HepG2 (cell line): ENCODE measurements around the gene CATSPERD. TPM values are rescaled to one million over a fixed set of nuclear protein-coding genes. Genes with fewer than 3 reads are reported as not detected.

Experiments used
- CBX1 ChIP-seq: IDR thresholded peaks from one replicate; pipeline ENCODE4 v1.6.1; 2016; ENCODE audit warnings: antibody characterized with exemption, low read depth
- GATAD2A ChIP-seq: IDR thresholded peaks from 2 replicates; pipeline ENCODE4 v1.6.1; 2016
- ISL2 ChIP-seq: sonication (generic); formaldehyde crosslinking; IDR thresholded peaks from 2 replicates; pipeline ENCODE4 v1.5.0; 2020; ENCODE audit warnings: missing genetic modification reagents
- NONO ChIP-seq, 2 experiments: fragments of 450-650 bp in 1 of 2; sonication (generic) in 1 of 2; formaldehyde crosslinking in 1 of 2; IDR thresholded peaks in 1 of 2; conservative IDR thresholded peaks in 1 of 2; 2 replicates each; pipeline versions ENCODE4 v1.6.1 to v1.8.0; 2017 to 2022; ENCODE audit warnings: mild to moderate bottlenecking in 1 of 2, missing genetic modification reagents in 1 of 2, moderate library complexity in 1 of 2
- POLR2G ChIP-seq: fragments of 200-400 bp; formaldehyde crosslinking; IDR thresholded peaks from 2 replicates; pipeline ENCODE4 v1.6.1; 2018; ENCODE audit warnings: mild to moderate bottlenecking, low read depth, low read length, moderate library complexity
- YEATS2 ChIP-seq: sonication (generic); formaldehyde crosslinking; IDR thresholded peaks from 2 replicates; pipeline ENCODE4 v1.4.0; 2020; ENCODE audit warnings: missing genetic modification reagents, borderline replicate concordance
- ZNF160 ChIP-seq: sonication (generic); formaldehyde crosslinking; IDR thresholded peaks from 2 replicates; pipeline ENCODE4 v1.8.0; 2022; ENCODE audit warnings: mild to moderate bottlenecking, inconsistent platforms, missing genetic modification reagents
- ZNF782 ChIP-seq: sonication (generic); formaldehyde crosslinking; IDR thresholded peaks from 2 replicates; pipeline ENCODE4 v1.4.0; 2020; ENCODE audit warnings: missing genetic modification reagents, mild to moderate bottlenecking, borderline replicate concordance
- ZNF788 ChIP-seq: sonication (generic); formaldehyde crosslinking; IDR thresholded peaks from 2 replicates; pipeline ENCODE4 v1.5.0; 2020; ENCODE audit warnings: mild to moderate bottlenecking, missing genetic modification reagents, borderline replicate concordance
- ZNF841 ChIP-seq: sonication (generic); formaldehyde crosslinking; IDR thresholded peaks from 2 replicates; pipeline ENCODE4 v1.8.1; 2023; ENCODE audit warnings: missing genetic modification reagents, borderline replicate concordance
- ZSCAN21 ChIP-seq: sonication (generic); formaldehyde crosslinking; IDR thresholded peaks from 2 replicates; pipeline ENCODE4 v1.8.0; 2022; ENCODE audit warnings: mild to moderate bottlenecking, missing genetic modification reagents, moderate library complexity, borderline replicate concordance
- polyA plus RNA-seq, 8 experiments: library from polyadenylated mRNA; depleted of rRNA in 3 of 8; stranded (reverse) in 7 of 8; unstranded in 1 of 8; fragments of >200 nt; fragmentation: Illumina TruSeq in 4 of 8; extraction: Trizol in 4 of 8; gene quantifications; 2 replicates each; pipeline versions ENCODE4 v1.2.1 to v1.2.3, GENCODE V29; 2011 to 2016; ENCODE audit warnings: low read depth in 4 of 8, missing spikeins in 1 of 8, mixed read lengths in 1 of 8; ENCODE audit not compliant: insufficient read depth in 1 of 8
- total RNA-seq, 5 experiments: library from RNA; depleted of rRNA; stranded (reverse); fragments of >200 nt; fragmentation: Illumina TruSeq; extraction: Trizol; gene quantifications; 2 replicates each; pipeline ENCODE4 v1.2.3, GENCODE V29; 2016; ENCODE audit warnings: low read depth in 1 of 5
- TF ChIP-seq, protein P1 (sequence below): sonication (generic); formaldehyde crosslinking; IDR thresholded peaks from 2 replicates; pipeline ENCODE4 v1.5.0; 2020; ENCODE audit warnings: mild to moderate bottlenecking, missing genetic modification reagents
- TF ChIP-seq, protein P2 (sequence below): sonication (generic); formaldehyde crosslinking; IDR thresholded peaks from 2 replicates; pipeline ENCODE4 v1.8.0; 2023; ENCODE audit warnings: mild to moderate bottlenecking, missing genetic modification reagents
- TF ChIP-seq, protein P3 (sequence below): sonication (generic); formaldehyde crosslinking; IDR thresholded peaks from 2 replicates; pipeline ENCODE4 v1.9.0; 2021; ENCODE audit warnings: mild to moderate bottlenecking, missing genetic modification reagents
- TF ChIP-seq, protein P4 (sequence below), 2 experiments: fragments of 450-650 bp in 1 of 2; sonication (generic) in 1 of 2; formaldehyde crosslinking; IDR thresholded peaks; 2 replicates each; pipeline versions ENCODE4 v1.5.0 to v1.8.0; 2020 to 2022; ENCODE audit warnings: mild to moderate bottlenecking in 1 of 2, missing genetic modification reagents in 1 of 2
- TF ChIP-seq, protein P5 (sequence below): sonication (generic); formaldehyde crosslinking; IDR thresholded peaks from 2 replicates; pipeline ENCODE4 v1.4.0; 2020; ENCODE audit warnings: mild to moderate bottlenecking, missing genetic modification reagents, borderline replicate concordance

The CATSPERD gene
- total and polyA plus RNA-seq, 2 of the 13 experiments (the other 11 are each of a cell fraction or from before 2014, with no cell fraction given): 0.04 TPM; not detected in 1

DNA sequence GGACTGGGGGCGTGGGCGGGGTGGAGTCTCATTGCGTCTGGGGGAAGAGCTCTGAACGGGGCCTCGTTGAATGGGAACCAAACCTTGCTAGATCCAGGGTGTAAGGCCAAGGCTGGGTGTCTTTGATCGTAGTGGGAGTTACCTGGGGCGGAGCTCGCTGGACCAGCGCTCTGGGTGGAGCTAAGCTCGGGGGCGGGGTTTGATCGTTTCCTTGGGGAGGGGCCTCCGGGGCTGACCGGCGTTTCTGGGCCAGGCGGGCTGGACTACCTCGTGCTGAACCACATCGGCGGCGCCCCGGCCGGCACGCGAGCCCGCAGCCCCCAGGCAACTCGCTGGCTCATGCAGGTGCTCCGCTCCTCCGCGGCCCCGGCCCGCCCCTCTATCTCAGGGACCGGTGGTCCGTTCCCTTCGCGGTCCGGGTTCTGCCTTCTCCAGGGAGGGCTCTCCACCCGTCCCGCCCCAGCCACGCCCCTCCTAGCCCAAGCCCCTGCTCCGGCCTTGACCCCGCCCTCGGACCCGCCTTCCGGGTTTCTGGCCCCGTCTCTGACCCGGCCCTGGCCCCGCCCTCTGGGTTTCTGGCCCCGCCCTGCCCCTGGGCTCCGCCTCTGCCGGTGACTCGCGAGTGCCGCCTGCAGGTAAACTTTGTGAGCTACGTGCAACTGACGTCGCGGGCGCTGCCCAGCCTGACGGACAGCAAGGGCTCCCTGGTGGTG is 33.6 kb upstream of the CATSPERD start (continued):
- TF ChIP-seq, protein P1, sequence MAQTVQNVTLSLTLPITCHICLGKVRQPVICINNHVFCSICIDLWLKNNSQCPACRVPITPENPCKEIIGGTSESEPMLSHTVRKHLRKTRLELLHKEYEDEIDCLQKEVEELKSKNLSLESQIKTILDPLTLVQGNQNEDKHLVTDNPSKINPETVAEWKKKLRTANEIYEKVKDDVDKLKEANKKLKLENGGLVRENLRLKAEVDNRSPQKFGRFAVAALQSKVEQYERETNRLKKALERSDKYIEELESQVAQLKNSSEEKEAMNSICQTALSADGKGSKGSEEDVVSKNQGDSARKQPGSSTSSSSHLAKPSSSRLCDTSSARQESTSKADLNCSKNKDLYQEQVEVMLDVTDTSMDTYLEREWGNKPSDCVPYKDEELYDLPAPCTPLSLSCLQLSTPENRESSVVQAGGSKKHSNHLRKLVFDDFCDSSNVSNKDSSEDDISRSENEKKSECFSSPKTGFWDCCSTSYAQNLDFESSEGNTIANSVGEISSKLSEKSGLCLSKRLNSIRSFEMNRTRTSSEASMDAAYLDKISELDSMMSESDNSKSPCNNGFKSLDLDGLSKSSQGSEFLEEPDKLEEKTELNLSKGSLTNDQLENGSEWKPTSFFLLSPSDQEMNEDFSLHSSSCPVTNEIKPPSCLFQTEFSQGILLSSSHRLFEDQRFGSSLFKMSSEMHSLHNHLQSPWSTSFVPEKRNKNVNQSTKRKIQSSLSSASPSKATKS (CRISPR knock-in tag): no peak
- TF ChIP-seq ZNF788 (CRISPR knock-in tag): 0 out of 2 replicates have a peak, but pooled peaks have one; percentile 18
- TF ChIP-seq ISL2: no peak
- no peak for TF ChIP-seq ZNF841 (CRISPR knock-in tag)
- peak; percentile 6 for TF ChIP-seq CBX1
- TF ChIP-seq, protein P2, sequence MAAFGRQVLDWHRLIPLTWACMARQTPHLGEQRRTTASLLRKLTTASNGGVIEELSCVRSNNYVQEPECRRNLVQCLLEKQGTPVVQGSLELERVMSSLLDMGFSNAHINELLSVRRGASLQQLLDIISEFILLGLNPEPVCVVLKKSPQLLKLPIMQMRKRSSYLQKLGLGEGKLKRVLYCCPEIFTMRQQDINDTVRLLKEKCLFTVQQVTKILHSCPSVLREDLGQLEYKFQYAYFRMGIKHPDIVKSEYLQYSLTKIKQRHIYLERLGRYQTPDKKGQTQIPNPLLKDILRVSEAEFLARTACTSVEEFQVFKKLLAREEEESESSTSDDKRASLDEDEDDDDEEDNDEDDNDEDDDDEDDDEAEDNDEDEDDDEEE: no peak
- TF ChIP-seq, protein P3, sequence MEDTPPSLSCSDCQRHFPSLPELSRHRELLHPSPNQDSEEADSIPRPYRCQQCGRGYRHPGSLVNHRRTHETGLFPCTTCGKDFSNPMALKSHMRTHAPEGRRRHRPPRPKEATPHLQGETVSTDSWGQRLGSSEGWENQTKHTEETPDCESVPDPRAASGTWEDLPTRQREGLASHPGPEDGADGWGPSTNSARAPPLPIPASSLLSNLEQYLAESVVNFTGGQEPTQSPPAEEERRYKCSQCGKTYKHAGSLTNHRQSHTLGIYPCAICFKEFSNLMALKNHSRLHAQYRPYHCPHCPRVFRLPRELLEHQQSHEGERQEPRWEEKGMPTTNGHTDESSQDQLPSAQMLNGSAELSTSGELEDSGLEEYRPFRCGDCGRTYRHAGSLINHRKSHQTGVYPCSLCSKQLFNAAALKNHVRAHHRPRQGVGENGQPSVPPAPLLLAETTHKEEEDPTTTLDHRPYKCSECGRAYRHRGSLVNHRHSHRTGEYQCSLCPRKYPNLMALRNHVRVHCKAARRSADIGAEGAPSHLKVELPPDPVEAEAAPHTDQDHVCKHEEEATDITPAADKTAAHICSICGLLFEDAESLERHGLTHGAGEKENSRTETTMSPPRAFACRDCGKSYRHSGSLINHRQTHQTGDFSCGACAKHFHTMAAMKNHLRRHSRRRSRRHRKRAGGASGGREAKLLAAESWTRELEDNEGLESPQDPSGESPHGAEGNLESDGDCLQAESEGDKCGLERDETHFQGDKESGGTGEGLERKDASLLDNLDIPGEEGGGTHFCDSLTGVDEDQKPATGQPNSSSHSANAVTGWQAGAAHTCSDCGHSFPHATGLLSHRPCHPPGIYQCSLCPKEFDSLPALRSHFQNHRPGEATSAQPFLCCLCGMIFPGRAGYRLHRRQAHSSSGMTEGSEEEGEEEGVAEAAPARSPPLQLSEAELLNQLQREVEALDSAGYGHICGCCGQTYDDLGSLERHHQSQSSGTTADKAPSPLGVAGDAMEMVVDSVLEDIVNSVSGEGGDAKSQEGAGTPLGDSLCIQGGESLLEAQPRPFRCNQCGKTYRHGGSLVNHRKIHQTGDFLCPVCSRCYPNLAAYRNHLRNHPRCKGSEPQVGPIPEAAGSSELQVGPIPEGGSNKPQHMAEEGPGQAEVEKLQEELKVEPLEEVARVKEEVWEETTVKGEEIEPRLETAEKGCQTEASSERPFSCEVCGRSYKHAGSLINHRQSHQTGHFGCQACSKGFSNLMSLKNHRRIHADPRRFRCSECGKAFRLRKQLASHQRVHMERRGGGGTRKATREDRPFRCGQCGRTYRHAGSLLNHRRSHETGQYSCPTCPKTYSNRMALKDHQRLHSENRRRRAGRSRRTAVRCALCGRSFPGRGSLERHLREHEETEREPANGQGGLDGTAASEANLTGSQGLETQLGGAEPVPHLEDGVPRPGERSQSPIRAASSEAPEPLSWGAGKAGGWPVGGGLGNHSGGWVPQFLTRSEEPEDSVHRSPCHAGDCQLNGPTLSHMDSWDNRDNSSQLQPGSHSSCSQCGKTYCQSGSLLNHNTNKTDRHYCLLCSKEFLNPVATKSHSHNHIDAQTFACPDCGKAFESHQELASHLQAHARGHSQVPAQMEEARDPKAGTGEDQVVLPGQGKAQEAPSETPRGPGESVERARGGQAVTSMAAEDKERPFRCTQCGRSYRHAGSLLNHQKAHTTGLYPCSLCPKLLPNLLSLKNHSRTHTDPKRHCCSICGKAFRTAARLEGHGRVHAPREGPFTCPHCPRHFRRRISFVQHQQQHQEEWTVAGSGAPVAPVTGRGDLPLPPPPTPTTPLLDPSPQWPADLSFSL (CRISPR knock-in tag): no peak
- TF ChIP-seq ZNF160 (CRISPR knock-in tag): no peak
- TF ChIP-seq ZNF782 (CRISPR knock-in tag): no peak; the same call in 1 of the 2 replicates
- TF ChIP-seq NONO (IDR thresholded peaks at IDR 0.05): no peak
- TF ChIP-seq NONO (CRISPR knock-in tag; conservative IDR thresholded peaks at IDR 0.05): peak; percentile 61
- TF ChIP-seq GATAD2A (CRISPR knock-in tag): no peak
- TF ChIP-seq POLR2G: peak; percentile 48; the same call in 1 of the 2 replicates
- TF ChIP-seq YEATS2: no peak
- peak; percentile 28; the same call in 1 of the 2 replicates for TF ChIP-seq ZSCAN21
- TF ChIP-seq, protein P4, sequence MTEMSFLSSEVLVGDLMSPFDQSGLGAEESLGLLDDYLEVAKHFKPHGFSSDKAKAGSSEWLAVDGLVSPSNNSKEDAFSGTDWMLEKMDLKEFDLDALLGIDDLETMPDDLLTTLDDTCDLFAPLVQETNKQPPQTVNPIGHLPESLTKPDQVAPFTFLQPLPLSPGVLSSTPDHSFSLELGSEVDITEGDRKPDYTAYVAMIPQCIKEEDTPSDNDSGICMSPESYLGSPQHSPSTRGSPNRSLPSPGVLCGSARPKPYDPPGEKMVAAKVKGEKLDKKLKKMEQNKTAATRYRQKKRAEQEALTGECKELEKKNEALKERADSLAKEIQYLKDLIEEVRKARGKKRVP (CRISPR knock-in tag; IDR thresholded peaks at IDR 0.05): no peak
- TF ChIP-seq, protein P5, sequence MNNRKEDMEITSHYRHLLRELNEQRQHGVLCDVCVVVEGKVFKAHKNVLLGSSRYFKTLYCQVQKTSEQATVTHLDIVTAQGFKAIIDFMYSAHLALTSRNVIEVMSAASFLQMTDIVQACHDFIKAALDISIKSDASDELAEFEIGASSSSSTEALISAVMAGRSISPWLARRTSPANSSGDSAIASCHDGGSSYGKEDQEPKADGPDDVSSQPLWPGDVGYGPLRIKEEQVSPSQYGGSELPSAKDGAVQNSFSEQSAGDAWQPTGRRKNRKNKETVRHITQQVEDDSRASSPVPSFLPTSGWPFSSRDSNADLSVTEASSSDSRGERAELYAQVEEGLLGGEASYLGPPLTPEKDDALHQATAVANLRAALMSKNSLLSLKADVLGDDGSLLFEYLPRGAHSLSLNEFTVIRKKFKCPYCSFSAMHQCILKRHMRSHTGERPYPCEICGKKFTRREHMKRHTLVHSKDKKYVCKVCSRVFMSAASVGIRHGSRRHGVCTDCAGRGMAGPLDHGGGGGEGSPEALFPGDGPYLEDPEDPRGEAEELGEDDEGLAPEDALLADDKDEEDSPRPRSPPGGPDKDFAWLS: no peak
